HG02981 (cell line): ENCODE measurements around the gene RANBP2.
A peak's percentile ranks its signal among the peaks of the same experiment; 100 is the strongest.
"Not testable (repeated sequence)": the region's sequence is repeated elsewhere in the genome, so short reads cannot be mapped to it uniquely, and the experiment has no call there.

Experiments used
- ATAC-seq: cut with Tn5 transposase; IDR thresholded peaks from one replicate; pipeline ENCODE4 v1.9.1; 2021; ENCODE audit warnings: mild to moderate bottlenecking, moderate library complexity; ENCODE audit not compliant: unreplicated experiment

The RANBP2 gene

GRCh38 chr2:108719149-108720044 lies at the start of gene RANBP2:
Gene RANBP2 (plus strand): TSS chr2:108719482. CDS start chr2:108719607, 125 bp downstream.
- ATAC-seq: peak; percentile 98

GRCh38 chr2:108670282-108670681 lies 49.0 kb upstream of the RANBP2 start:
- ATAC-seq: not testable (repeated sequence)

DNA sequence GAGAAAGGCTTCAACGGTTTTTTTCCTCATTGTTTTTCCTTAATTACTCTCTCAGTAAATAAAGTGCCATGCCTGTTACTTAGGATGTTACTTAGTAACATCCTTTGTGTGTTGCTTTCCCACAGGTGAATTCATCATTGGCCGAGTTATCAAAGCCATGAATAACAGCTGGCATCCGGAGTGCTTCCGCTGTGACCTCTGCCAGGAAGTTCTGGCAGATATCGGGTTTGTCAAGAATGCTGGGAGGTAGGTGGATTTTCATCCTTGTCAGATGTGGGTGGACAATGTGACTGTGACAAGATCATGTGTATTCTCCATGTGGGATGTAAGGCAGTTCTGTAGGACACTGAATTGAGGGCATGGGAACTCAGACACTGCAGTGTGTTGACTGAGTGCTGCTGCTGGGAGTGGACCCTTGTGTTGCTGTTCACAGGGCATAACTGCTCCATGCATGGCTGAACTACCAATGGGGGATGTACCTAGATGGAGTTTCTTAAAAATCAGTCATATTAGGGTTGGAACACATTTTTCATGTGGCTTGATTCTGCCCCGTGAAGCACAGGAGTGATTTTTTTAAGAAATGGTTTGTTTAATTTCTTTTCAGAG lies 47.0 kb upstream of the RANBP2 start:
- not testable (repeated sequence) for ATAC-seq

- not testable (repeated sequence) for ATAC-seq
Observed at GRCh38 chr2:108676522-108676921, 42.8 kb upstream of the RANBP2 start.

GRCh38 chr2:108677239-108677744 lies 42.0 kb upstream of the RANBP2 start:
- ATAC-seq: not testable (repeated sequence)

GRCh38 chr2:108678198-108678651 lies 41.1 kb upstream of the RANBP2 start:
- not testable (repeated sequence) for ATAC-seq

GRCh38 chr2:108680805-108681204 lies 38.5 kb upstream of the RANBP2 start:
- not testable (repeated sequence) for ATAC-seq

DNA sequence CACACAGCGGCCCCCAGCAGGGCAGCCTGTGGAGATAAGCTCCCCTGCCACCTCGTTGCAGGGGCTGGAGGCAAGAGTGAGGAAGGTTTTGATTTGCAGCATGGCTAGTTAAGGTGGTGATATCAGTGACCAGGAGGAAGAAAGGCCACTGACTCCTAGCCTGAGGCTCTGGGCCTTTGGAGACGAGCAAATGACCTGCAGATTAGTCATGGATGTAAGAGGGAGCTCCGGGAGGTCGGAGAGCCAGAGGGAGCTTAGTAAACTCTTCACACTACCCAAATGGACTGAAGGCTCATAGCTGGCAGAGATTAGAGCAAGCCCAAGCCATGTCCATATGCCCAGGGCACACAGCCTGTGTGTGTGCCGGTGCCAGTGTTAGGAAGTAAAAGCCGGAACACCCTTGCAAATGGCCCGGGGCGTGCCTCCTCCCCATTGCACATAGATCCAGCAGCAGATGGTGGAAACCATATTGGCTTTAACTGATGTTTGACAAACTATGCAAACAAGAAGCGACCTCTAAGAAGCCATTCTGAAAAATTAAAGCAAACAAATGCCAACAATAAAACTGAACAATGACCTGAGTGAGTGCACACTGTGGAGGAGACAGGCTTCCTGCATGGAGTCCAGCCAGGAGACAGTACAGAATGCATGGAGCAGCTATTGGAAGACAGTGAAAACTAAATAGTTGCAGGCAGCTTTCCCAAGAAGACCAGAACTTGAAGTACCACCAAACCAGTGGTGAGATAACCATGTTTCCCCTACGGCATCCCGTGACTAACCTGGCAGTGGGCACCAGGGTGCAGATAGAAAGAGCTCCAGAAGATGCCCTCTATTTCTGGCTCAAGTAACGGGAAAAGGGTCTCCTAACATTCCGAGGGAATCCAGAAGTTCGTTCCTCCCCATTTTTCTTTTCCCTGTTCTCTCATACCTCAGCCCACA lies 30.2 kb upstream of the RANBP2 start:
- ATAC-seq: not testable (repeated sequence)

DNA sequence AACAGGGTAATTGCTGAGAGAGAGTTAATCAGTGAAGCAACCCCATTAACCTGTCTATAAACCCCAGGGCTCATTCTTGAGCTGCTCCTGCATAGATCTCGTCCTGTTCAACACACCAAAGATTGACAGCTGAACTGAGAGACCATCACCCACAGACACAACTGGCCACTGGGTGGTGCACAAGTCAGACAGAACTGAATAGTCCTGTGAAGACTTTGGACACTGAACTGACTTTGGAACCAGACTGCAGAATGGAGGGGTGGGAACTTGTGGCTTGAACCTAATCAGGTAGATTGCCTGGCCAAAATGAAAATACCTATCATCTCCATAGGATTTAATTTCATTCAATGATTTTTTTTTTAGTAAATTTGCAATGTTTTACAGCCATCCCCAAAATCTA lies 29.3 kb upstream of the RANBP2 start:
- peak; percentile 85 for ATAC-seq

DNA sequence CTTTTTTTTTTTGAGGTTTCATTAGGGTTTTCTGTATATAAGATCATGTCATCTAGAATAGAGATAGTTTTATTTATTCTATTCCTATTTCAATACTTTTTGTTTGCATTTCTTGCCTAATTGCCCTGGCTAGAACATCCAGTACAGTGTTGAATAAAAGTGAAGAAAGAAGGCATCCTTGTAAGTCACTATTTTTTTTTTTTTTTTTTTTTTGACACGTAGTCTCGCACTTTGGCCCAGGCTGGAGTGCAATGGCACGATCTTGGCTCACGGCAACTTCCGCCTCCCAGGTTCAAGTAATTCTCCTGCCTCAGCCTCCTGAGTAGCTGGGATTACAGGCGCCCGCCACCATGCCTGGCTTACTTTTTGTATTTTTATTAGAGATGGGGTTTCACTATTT lies 27.8 kb upstream of the RANBP2 start:
- no peak for ATAC-seq

GRCh38 chr2:108701208-108701607 lies 18.1 kb upstream of the RANBP2 start:
- no peak for ATAC-seq

- no peak for ATAC-seq
Observed at GRCh38 chr2:108701806-108702205, 17.5 kb upstream of the RANBP2 start.

DNA sequence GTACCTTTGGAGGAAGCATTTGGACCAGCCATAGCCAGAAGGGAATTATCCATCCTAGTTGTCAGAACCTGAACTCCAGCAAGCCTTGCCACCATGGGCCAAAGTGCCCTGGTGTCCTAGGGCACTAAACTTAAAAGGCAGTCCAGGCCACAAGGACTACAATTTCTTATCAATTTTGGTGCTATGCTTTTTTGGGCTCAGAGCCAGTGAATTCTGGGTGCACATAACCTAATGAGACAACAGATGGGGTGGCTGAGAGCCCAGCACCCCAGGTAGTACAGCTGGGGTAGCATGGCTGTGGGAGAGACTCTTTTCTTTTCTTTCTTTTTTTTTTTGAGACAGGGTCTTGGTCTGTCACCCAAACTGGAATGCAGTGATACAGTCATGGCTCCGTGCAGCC lies 14.4 kb upstream of the RANBP2 start:
- no peak for ATAC-seq

DNA sequence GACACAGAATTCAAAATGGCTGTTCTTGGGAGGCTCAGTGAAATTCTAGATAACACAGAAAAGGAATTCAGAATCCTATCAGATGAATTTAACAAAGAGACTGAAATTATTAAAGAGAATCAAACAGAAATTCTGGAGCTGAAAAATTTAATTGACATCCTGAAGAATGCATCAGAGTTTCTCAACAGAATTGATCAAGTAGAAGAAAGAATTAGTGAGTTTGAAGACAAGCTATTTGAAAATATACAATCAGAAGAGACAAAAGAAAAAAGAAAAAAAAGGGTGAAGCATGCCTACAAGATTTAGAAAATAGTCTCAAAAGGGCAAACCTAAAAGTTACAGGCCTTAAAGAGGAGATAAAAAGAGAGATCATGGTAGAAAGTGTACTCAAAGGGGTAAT lies 12.0 kb upstream of the RANBP2 start:
- no peak for ATAC-seq

DNA sequence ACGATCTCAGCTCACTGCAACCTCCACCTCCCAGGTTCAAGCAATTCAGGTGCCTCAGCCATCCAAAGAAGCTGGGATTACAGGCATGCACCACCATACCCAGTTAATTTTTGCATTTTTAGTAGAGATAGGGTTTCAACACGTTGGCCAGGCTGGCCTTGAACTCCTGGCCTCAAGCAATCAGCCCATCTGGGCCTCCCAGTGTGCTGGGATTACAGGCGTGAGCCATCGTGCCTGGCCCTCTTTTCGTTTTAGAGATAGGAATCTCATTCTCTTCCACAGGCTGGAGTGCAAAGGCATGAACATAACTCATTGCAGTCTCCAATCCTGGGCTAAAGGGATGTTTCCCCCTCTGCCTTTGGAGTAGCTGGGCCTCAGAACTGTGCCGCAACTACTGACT lies 2.3 kb upstream of the RANBP2 start:
- ATAC-seq: not testable (repeated sequence)

GRCh38 chr2:108726048-108726447 lies 6.8 kb downstream of the RANBP2 start:
- not testable (repeated sequence) for ATAC-seq

DNA sequence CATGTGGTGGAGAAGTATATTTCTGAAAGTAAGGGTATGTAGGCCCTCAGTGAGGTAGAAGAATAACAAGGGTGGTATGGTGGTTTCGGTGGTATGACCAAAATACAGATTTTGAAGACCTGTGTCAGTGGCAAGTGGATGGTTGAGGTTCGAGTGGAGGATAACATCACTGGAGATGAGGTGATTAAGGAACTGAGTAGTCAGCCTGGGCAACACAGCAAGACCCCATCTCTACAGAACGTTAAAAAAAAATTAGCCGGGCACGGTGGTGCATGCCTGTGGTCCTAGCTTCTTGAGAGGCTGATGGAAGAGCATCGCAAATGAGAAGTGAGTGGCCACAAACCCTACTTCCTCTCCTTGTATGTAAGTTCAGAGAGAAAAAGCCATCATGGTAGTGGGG lies 15.4 kb downstream of the RANBP2 start:
- ATAC-seq: not testable (repeated sequence)

- not testable (repeated sequence) for ATAC-seq
Observed at GRCh38 chr2:108757973-108758372, 38.7 kb downstream of the RANBP2 start.

DNA sequence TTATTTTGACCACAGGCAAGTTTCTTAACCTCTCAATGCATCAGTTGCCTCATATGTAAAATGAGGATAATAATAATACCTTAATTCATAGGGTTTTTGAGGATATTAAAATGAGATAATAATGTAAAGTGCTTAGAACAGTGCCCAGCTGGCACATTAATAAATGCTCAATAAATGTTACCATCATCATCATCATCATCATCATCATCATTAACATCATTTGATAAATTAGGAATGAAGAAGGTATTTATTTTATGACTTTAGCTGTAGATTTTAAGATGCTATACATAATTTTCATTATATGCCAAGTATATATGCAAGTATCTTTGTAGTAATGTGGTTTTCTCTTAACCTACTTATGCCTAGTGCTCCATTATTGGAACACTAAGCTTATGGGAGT lies 43.3 kb downstream of the RANBP2 start:
- not testable (repeated sequence) for ATAC-seq

GRCh38 chr2:108766671-108767070 lies 47.4 kb downstream of the RANBP2 start:
- not testable (repeated sequence) for ATAC-seq

GRCh38 chr2:108767859-108768258 lies 48.6 kb downstream of the RANBP2 start:
- not testable (repeated sequence) for ATAC-seq
